ENCODE measurements around the gene CDK2AP2. TPM values are rescaled to one million over a fixed set of nuclear protein-coding genes. Genes with fewer than 3 reads are reported as not detected.
A peak's percentile ranks its signal among the peaks of the same experiment; 100 is the strongest.

Gene CDK2AP2
- total and polyA plus RNA-seq, 2 of the 8 experiments (the other 6 are each of a cell fraction or from before 2014, with no cell fraction given) = 49.6 to 65.1 TPM

DNA sequence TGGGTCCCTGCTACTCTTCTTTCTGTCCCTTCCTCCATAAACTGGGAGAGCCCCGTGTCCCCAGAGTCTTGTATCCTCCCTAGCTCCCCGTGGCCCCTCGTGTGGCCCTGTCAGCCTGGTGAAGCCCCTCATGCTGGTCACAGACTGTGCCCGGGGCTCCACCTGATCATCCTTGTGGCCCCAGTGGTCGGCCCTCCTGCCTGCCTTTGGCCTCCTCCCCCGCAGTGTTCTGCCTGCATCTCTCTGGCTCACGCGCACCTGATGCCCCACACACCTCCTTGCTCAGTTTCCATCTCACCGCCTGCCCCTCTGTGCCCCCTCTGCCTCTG, 16.5 kb upstream of the CDK2AP2 start:
- no peak overlapping the region for H3K27ac ChIP-seq (ENCODE audit: low read depth, low read length)

More for the DNA sequence above, 16.5 kb upstream of the CDK2AP2 start:
- H3K18ac ChIP-seq (ENCODE audit: extremely low read depth, low read length) = no peak overlapping the region
- H4K8ac ChIP-seq (ENCODE audit: extremely low read depth, insufficient read depth, low read length) = peak overlapping the region; percentile 5; the same call in 1 of the 2 replicates
- 82% methylated on average over 9 of the region's 9 CpGs; no CpG with 5 or more reads in 1 of the 2 experiments for WGBS, 2 experiments (ENCODE audit: extremely low coverage in 1 of 2, insufficient coverage in 1 of 2, insufficient read length in 1 of 2, insufficient replicate concordance in 2 of 2, low coverage in 1 of 2, low lambda C conversion rate in 2 of 2, missing lambda C conversion rate in 1 of 2)
- H3K27me3 ChIP-seq (replicated peaks in 1 of 4; ENCODE audit: control insufficient read depth in 3 of 4, extremely low read depth in 1 of 4, insufficient read depth in 3 of 4, low read length in 3 of 4) = no peaks in the 10 kb centered on the region
- no peaks in the 10 kb centered on the region for H3K79me1 ChIP-seq (ENCODE audit: low read depth, low read length)
- no peak overlapping the region for H3K56ac ChIP-seq (replicated peaks; ENCODE audit: insufficient read length, low read depth, low read length)
- no peak overlapping the region for H3K4me3 ChIP-seq (ENCODE audit: extremely low read depth in 1 of 4, insufficient read depth in 2 of 4, low read depth in 3 of 4, low read length in 4 of 4)
- DNase-seq (ENCODE audit: low read depth in 1 of 2, low spot score in 2 of 2) = no peak
- no peak overlapping the region for H4K5ac ChIP-seq (ENCODE audit: insufficient read length, low read depth, low read length)
- H4K20me1 ChIP-seq (replicated peaks in 1 of 2; ENCODE audit: control insufficient read depth in 1 of 2, insufficient read depth in 2 of 2, low read length in 2 of 2) = no peaks in the 10 kb centered on the region
- no peak overlapping the region for H2BK12ac ChIP-seq (ENCODE audit: low read depth, low read length)
- H3K4me1 ChIP-seq (replicated peaks in 1 of 4; ENCODE audit: control insufficient read depth in 3 of 4, insufficient read depth in 4 of 4, low read length in 3 of 4) = no peaks in the 10 kb centered on the region
- no peak overlapping the region for H2AFZ ChIP-seq (ENCODE audit: low read length)
- H2BK20ac ChIP-seq (ENCODE audit: low read length) = no peak overlapping the region
- no peak overlapping the region for H3K4ac ChIP-seq (replicated peaks; ENCODE audit: insufficient read length, low read depth, low read length)
- ChIA-PET CTCF (ENCODE audit: partially characterized antibody) (interaction anchor here (1.0 to 1.2 kb wide), 2 partner anchors 52 to 106 kb away, joined by 3 to 4 read pairs; partner anchors contain the start of gene NUDT8), POLR2A (ENCODE audit: partially characterized antibody) (no interaction called here)
- H3K79me2 ChIP-seq (ENCODE audit: control insufficient read depth in 1 of 2, insufficient read depth in 2 of 2, low read length in 2 of 2) = no peaks in the 10 kb centered on the region
- no peak overlapping the region for H2AK5ac ChIP-seq (ENCODE audit: low read depth, low read length)
- FAIRE-seq = no peak
- peaks cover 7% of the 10 kb centered on the region; the same call in 1 of the 2 replicates for H3K23me2 ChIP-seq (ENCODE audit: low read depth, low read length)
- no peak overlapping the region for H2BK15ac ChIP-seq (ENCODE audit: low read length)
- H3K14ac ChIP-seq (ENCODE audit: insufficient read length) = no peak overlapping the region
- H2BK120ac ChIP-seq (replicated peaks; ENCODE audit: low read depth, low read length) = no peak overlapping the region
- no peak overlapping the region for H3K23ac ChIP-seq (ENCODE audit: insufficient read length)
- H3K36me3 ChIP-seq (ENCODE audit: control insufficient read depth in 2 of 4, insufficient read depth in 4 of 4, low read length in 3 of 4) = no peaks in the 10 kb centered on the region
- H3K9me3 ChIP-seq (ENCODE audit: insufficient read depth in 2 of 2, low read depth in 1 of 2, low read length in 1 of 2) = peaks cover 0 to 3% of the 10 kb centered on the region in 2 experiments; a peak in 1 of 4 replicates
- no peak overlapping the region for H3K9ac ChIP-seq (replicated peaks in 1 of 4; ENCODE audit: extremely low read depth in 1 of 4, low read depth in 3 of 4, low read length in 3 of 4)
- H3K4me2 ChIP-seq (ENCODE audit: insufficient read depth in 1 of 2, low read depth in 2 of 2, low read length in 2 of 2) = no peak overlapping the region
- no peak for TF ChIP-seq BACH1 (IDR thresholded peaks at IDR 0.05; ENCODE audit: low read length)
- TF ChIP-seq TCF12 (IDR thresholded peaks at IDR 0.05; ENCODE audit: low read depth, low read length) = no peak
- TF ChIP-seq EP300 (IDR thresholded peaks at IDR 0.05; ENCODE audit: borderline replicate concordance in 1 of 2, low read depth in 2 of 2, low read length in 2 of 2) = no peak
- no peak overlapping the region for H4K91ac ChIP-seq (replicated peaks; ENCODE audit: insufficient read length, low read length)
- no peak overlapping the region for H2BK5ac ChIP-seq (ENCODE audit: low read depth, low read length)
